Measurements from ENCODE around the gene FMO5.
"Not testable (repeated sequence)": the region's sequence is repeated elsewhere in the genome, so short reads cannot be mapped to it uniquely, and the experiment has no call there.

The FMO5 gene, protein sequence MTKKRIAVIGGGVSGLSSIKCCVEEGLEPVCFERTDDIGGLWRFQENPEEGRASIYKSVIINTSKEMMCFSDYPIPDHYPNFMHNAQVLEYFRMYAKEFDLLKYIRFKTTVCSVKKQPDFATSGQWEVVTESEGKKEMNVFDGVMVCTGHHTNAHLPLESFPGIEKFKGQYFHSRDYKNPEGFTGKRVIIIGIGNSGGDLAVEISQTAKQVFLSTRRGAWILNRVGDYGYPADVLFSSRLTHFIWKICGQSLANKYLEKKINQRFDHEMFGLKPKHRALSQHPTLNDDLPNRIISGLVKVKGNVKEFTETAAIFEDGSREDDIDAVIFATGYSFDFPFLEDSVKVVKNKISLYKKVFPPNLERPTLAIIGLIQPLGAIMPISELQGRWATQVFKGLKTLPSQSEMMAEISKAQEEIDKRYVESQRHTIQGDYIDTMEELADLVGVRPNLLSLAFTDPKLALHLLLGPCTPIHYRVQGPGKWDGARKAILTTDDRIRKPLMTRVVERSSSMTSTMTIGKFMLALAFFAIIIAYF

DNA sequence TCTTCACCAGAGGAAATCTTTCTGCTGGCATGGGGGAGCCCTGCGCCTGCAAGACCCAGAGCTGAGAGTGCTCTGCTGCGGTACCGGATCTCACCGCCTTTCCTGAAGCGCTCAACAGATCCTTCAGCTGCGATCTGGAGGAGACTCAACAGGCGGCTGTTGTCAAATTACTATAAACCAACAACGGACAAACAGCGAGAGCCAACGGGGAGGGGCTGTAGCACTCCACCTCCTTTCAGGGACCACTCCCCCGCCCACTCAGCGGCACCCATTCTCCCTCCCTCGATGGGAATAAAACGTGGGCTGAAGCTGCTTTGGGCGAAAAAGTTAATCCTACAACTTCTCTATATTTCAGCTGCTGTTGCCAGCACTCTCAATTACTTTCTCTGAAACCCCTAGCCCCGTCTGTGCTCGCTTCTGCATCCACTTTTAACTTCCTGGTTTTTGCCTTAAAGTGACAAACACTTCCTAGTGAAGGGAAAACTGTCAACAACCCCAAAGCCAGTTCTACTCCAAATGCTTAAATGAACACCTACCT lies at the start of gene FMO5:
FMO5 (minus strand) TSS at position 147 of the 538 bp plus-strand sequence. CDS start 310 bp downstream, outside the sequence.
- no peak for FAIRE-seq

DNA sequence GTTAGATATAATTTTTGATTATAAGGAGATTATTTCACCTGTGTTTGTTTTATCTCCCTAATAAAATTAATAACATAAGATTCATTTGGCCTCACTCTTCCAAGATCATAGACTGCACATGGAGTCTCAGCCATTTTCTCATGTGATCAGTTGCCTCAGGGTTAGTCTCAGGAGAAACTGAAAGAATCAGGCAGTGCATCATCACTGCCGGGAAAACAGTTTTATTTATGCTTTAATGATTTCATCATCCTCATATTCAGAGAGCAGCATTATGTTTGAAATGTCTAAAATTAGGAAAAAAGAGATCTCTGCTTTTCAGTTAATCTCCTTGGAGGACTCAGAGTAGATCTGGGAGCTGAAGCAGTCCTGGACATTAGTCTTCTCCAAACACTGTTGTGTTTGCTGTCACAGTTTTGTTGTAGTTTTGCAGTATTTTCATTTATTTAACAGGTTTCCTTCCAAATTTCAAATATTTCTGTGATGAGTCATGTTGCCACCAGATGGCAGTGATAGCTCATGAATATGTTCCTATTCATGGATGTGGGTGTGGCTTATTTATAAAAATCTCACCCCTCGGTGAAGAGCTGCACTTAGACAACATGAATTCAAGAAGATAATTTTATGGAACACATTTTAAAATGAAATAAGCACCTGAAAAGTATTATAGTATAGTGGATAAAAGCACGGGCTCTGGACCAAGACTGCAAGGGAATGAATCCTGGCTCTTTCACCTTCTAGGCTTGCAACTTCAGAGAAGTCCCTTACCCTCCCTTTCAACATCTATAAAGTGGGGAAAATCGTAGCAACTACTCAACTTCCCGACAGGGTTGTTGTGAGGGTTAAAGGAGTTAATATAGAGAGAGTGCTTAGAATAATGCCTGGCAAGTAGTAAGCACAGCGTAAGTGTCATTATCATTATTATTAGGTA lies 48.5 kb upstream of the FMO5 start:
- peak; percentile 21 for FAIRE-seq

- FAIRE-seq, result no peak
Measured at GRCh38 chr1:147272042-147272441, 46.9 kb upstream of the FMO5 start.

- FAIRE-seq, result no peak
Measured at GRCh38 chr1:147270721-147271120, 45.6 kb upstream of the FMO5 start.

DNA sequence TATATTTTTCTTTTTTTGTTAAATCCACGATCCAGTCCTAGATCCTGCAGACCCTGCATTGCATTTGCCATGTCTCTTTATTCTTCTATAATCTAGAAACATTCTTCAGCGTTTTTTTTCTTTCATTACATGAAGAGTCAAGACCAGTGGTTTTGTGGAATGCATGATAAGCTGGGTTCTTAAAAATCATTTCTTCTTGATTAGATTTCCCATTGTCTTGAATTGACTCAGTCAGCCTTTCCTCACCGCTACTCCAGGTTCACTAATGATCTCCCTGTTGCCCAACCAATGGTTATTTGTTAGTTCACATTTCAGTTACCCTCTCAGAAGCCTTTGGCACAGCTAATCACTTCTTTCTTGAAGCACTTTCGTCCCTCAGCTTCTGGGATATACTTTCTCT lies 42.6 kb upstream of the FMO5 start:
- FAIRE-seq, result no peak

DNA sequence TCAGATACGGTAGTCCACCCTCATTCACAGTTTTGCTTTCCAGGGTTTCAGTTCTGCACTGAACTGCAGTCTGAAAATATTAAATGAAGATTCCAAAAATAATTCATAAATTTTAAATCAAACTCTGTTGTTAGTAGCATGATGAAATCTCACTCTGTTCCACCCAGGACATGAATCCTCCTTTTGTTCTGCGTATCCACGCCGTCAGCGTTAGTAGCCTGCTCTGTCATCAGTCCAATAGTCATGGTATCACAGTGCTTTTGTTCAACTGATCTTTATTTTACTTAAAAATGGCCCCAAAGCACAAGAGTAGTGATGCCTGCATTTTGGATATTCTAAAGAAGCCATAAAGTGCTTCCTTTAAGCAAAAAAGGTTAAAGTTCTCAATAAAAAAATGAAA lies 41.2 kb upstream of the FMO5 start:
- no peak for FAIRE-seq

DNA sequence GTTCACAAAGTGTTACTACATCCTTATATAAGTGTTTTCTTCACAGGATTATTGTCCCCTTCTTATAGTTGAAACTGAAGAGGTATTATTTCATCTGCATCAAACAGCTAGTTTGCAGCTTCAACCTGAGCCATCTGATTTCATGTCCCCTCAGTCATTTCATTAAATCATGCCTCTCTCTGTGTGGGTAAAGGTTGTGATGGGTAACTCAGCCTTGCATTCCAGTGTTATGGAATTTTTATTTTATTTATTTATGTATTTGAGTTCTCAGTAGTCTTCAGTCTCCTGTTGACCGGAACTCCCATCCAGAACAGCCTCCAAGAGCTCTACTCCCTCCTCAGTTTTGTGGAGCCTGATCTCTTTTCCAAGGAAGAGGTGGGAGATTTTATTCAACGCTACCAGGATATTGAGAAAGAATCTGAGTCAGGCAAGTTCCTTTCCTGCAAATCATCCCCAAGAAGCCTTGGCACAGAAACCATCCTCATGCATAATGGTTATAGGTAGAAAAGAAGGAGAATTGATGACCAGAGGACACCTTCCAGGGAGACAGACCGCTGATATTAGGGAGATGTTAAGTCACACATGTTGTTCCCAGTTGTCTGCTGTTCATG lies 39.1 kb upstream of the FMO5 start:
- no peak for FAIRE-seq

- FAIRE-seq, result no peak
Measured at GRCh38 chr1:147260956-147261355, 35.8 kb upstream of the FMO5 start.

DNA sequence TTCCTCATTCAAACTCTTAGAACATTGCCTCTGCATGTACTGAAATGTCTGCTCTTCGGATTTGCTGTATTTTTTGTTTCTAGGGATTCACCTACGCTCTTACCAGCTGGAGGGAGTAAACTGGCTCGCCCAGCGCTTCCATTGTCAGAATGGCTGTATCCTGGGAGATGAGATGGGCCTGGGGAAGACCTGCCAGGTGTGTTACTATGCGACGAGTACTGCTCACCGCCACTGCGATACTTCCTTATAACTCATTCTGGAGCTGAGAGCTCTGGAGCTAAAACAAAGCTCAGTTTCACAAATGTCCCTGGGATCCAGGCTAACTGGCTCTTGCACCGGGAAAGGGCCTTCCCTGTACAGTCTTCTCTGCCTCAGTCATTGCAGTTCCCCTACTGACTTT lies 27.4 kb upstream of the FMO5 start:
- no peak for FAIRE-seq

DNA sequence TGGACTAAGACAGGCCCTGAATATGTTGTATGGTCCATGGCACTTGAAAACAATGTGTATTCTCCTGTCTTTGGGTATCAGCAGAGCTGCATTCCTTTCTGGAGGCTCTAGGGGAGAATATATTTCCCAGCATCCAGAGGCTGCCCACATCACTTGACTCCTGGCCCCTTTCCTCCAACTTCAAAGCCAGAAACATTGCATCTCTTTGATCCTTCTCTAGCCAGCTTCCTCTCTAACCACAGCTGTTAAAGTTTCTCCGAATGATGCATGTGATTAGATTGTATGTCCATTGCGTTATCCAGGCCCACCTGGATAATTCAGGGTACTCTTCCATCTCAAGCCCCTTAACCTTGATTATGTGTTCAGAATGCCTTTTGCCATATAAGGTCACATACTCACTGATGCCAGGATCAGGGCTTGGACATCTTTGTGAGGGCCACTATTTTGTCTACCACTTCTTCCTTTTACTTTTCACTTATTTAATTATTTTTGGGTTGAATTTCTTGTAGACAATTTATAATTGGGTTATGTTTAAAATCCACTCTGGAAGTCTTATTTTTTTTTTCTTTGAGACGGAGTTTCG lies 22.6 kb upstream of the FMO5 start:
- FAIRE-seq, result no peak

DNA sequence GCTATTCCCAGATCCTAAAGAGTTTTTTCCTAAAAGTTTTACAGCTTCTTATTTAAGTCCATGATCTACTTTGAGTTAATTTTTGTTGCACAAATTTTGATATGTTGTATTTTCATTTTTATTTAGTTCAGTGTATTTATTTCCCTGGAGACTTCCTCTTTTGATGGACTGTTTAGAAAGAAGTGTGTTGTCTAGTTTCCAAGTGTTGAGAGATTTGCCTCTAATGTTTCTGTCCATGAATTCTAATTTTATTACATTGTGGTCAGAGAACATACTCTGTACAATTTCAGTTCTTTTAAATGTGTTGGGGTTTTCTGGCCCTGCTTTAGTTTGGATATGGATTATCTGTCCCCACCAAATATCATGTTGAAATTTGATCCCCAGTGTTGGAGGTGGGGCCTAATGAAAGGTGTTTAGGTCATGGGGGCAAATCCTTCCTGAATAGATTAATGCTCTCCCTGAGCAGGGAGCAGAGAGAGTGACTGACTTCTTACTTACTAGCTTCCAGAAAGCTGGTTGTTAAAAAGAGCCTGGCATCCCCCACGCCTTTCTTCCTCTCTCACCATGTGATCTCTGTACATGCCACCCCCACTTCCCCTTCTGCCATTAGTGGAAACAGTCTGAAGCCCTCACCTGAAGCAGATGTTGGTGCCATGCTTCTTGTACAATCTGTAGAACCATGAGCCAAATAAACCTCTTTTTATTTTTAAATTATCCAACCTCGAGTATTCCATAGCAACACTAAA lies 21.9 kb upstream of the FMO5 start:
- no peak for FAIRE-seq

DNA sequence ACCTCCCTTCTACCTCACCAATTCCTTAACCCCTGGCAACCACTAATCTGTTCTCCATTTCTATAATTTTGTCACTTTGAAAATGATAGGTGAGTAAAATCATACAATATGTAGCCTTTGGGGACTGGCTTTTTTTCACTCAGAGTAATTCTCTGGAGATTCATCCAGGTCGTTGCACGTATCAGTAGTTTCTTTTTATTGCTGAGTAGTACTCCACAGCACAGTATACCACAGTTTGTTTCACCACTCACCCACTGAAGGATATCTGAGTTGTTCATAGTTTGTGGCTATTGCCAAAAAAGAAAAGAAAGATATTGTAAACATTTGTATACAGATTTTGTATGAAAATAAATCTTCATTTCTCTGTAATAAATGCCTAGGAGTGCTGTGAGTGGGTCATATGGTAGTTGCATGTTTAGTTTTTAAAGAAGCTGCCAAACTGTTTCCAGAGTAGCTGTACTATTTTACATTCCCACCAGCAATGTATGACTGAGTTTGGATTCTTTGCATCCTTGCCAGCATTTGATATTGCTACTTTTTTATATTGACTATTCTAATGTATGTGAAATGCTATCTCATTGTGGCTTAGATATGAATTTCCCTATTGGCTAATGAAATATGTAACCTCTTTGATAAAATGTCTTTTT lies 21.0 kb upstream of the FMO5 start:
- no peak for FAIRE-seq

DNA sequence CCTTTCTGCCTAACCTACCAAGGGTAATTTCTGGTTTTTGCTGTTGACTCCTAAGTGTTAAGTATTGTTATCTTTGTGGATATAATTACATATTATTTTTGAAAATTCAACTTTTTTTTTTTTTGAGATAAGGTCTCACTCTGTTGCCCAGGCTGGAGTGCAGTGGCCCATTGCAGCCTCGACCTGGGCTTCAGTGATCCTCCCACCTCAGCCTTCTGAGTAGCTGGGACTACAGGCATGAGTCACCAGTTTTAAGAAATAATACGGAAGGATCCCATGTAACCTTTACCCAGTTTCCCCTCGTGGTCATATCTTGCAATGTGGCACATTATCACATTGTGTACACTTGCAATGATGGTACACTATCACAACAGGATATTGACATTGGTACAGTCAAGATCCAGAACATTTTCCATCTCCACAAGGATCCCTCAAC lies 20.5 kb upstream of the FMO5 start:
- FAIRE-seq, result no peak

DNA sequence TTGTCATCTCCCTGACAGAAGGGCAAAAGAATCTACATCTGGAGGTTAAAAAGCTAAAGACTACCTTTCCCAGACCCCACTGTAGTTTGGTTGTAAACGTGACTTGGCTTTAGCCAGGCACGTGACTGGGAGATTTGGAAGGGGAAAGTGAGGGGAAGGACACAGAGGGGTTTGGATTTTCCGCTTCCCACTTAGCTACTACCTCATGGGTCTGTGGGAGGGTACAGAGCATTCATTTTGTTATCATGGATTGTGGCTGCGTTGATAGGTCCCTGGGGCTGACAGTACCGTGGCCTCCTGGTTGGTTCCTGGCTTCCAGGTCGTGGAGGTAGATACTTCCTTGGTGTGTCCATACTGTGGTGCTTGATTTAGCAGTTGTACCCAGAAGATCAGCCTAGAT lies 20.0 kb upstream of the FMO5 start:
- FAIRE-seq, result no peak

- FAIRE-seq, result no peak
Measured at GRCh38 chr1:147243841-147244240, 18.7 kb upstream of the FMO5 start.

DNA sequence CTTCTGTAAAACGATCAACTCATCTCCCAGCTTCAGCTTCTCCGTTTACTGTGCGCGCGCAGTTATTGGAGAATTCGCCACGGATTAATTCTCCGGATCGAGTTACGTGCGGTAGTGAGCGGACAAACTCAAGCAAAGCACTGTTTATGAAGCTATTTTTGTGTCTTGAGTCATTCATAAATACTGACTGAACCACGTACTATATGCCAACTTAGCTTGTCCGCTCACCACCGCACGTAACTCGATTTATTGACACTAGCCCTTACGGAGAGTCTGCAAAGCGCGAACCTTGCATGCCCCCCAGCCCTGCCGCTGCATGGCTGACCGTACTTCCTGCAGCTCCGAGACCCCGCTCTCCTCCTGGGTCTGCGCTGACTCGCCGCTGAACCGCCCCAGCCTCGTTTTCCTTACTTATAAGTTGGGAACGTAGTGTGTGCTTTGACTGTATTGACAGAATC lies 18.1 kb upstream of the FMO5 start:
- no peak for FAIRE-seq

DNA sequence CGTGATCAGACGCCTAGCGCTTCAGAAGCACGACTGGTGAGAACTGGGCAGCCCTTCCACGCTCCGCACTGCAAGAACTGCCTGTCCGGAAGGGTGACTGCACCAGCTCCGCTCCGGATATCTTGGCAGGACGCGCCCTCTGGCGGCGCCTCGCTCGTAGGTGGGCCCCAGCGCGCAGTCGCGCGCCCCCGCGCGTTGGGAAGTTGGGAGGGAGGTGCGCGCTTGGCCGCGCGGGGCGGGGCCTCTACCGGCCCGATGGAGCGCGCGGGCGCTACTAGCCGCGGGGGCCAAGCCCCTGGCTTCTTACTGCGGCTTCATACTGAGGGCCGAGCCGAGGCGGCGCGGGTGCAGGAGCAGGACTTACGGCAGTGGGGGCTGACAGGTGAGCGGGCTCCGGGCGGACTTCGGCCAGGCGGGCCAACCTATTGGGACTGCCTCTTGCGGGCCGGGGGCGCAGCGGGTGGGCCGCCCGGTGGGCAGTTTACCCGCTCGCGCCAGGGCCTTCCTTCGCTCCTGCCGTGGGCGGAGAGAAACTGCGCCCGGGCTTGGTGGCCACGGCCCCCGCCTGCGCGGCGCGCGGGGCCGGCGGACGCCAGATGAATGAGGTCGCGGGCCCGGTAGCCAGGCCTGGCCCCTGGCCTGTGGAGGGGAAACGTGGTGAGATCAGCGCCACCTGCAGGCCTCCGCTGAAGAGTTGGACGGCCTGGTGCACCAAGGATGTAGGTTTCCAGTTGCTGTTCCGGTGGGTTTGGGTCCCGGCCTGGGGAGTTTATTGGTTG lies 17.5 kb upstream of the FMO5 start, which contains the start of gene CHD1L:
CHD1L (plus strand) TSS at position 236 of the 779 bp plus-strand sequence; CDS start at position 256, 20 bp downstream.
- FAIRE-seq, result no peak

GRCh38 chr1:147241934-147242448 lies 16.9 kb upstream of the FMO5 start:
- FAIRE-seq, result no peak

DNA sequence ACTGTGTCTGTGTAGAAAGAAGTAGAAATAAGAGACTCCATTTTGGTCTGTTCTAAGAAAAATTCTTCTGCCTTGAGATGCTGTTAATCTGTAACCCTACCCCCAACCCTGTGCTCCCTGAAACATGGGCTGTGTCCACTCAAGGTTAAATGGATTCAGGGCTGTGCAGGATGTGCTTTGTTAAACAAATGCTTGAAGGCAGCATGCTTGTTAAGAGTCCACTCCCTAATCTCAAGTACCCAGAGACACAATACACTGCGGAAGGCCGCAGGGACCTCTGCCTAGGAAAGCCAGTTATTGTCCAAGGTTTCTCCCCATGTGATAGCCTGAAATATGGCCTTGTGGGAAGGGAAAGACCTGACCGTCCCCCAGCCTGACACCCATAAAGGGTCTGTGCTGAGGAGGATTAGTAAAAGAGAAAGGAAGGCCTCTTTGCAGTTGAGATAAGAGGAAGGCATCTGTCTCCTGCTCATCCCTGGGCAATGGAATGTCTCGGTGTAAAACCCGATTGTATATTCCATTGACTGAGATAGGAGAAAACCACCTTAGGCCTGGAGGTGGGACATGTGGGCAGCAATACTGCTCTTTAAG lies 15.1 kb upstream of the FMO5 start:
- FAIRE-seq, result not testable (repeated sequence)

Data from colon (tissue), 2 donors.